ENCODE results near the gene TCTN1.

TCTN1 gene

GRCh38 chr12:110658242-110658641, 44.3 kb downstream of the TCTN1 start:
- DNase-seq (ENCODE audit: low read depth) = no peak
- TF ChIP-seq CTCF (conservative IDR thresholded peaks at IDR 0.05; ENCODE audit: low read depth, low read length) = no peak
- no peak overlapping the region for H3K4me3 ChIP-seq (ENCODE audit: low read length)

GRCh38 chr12:110658878-110659277, 44.9 kb downstream of the TCTN1 start:
- no peak for DNase-seq (ENCODE audit: low read depth)
- no peak for TF ChIP-seq CTCF (conservative IDR thresholded peaks at IDR 0.05; ENCODE audit: low read depth, low read length)
- no peak overlapping the region for H3K4me3 ChIP-seq (ENCODE audit: low read length)

GRCh38 chr12:110661337-110661972, 47.5 kb downstream of the TCTN1 start:
- no peak for DNase-seq (ENCODE audit: low read depth)
- no peak overlapping the region for H3K4me3 ChIP-seq (ENCODE audit: low read length)
- no peak for TF ChIP-seq CTCF (conservative IDR thresholded peaks at IDR 0.05; ENCODE audit: low read depth, low read length)

- DNase-seq (ENCODE audit: low read depth) = no peak
- TF ChIP-seq CTCF (conservative IDR thresholded peaks at IDR 0.05; ENCODE audit: low read depth, low read length) = no peak
- H3K4me3 ChIP-seq (ENCODE audit: low read length) = no peak overlapping the region
Observed at GRCh38 chr12:110666892-110667291, 53.0 kb downstream of the TCTN1 start.

- TF ChIP-seq CTCF (conservative IDR thresholded peaks at IDR 0.05; ENCODE audit: low read depth, low read length) = no peak
- H3K4me3 ChIP-seq (ENCODE audit: low read length) = no peak overlapping the region
- DNase-seq (ENCODE audit: low read depth) = no peak
Observed at GRCh38 chr12:110667671-110668070, 53.7 kb downstream of the TCTN1 start.

GRCh38 chr12:110668480-110669192, 54.7 kb downstream of the TCTN1 start:
- DNase-seq (ENCODE audit: low read depth) = no peak
- TF ChIP-seq CTCF (conservative IDR thresholded peaks at IDR 0.05; ENCODE audit: low read depth, low read length) = no peak
- H3K4me3 ChIP-seq (ENCODE audit: low read length) = no peak overlapping the region

GRCh38 chr12:110669193-110669502, 55.2 kb downstream of the TCTN1 start:
- H3K4me3 ChIP-seq (ENCODE audit: low read length) = no peak overlapping the region
- DNase-seq (ENCODE audit: low read depth) = no peak
- no peak for TF ChIP-seq CTCF (conservative IDR thresholded peaks at IDR 0.05; ENCODE audit: low read depth, low read length)

Measured in retinal pigment epithelial cell (primary cell).